Measurements from ENCODE around the gene SLAMF1. TPM values are rescaled to one million over a fixed set of nuclear protein-coding genes. Genes with fewer than 3 reads are reported as not detected.

The SLAMF1 gene
- total RNA-seq, 1 donor, result not detected

GRCh38 chr1:160633330-160633903, 13.4 kb downstream of the SLAMF1 start:
- H3K4me3 ChIP-seq (ENCODE audit: insufficient read depth, low read length), result no peak overlapping the region
- no peak overlapping the region for H3K27ac ChIP-seq (ENCODE audit: low read depth, low read length)
- H4K20me1 ChIP-seq (ENCODE audit: insufficient read depth, low read length), result no peaks in the 10 kb centered on the region
- peak; percentile 32 for DNase-seq (ENCODE audit: insufficient read length, low spot score, missing footprints)
- TF ChIP-seq, protein P1, sequence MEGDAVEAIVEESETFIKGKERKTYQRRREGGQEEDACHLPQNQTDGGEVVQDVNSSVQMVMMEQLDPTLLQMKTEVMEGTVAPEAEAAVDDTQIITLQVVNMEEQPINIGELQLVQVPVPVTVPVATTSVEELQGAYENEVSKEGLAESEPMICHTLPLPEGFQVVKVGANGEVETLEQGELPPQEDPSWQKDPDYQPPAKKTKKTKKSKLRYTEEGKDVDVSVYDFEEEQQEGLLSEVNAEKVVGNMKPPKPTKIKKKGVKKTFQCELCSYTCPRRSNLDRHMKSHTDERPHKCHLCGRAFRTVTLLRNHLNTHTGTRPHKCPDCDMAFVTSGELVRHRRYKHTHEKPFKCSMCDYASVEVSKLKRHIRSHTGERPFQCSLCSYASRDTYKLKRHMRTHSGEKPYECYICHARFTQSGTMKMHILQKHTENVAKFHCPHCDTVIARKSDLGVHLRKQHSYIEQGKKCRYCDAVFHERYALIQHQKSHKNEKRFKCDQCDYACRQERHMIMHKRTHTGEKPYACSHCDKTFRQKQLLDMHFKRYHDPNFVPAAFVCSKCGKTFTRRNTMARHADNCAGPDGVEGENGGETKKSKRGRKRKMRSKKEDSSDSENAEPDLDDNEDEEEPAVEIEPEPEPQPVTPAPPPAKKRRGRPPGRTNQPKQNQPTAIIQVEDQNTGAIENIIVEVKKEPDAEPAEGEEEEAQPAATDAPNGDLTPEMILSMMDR (IDR thresholded peaks at IDR 0.05; ENCODE audit: extremely low read depth, low read depth, low read length), result no peak
- no peak overlapping the region for H3K4me2 ChIP-seq (ENCODE audit: insufficient read depth, low read length)
- H3K27me3 ChIP-seq (ENCODE audit: insufficient read depth, low read length), result no peaks in the 10 kb centered on the region
- H3K9me3 ChIP-seq (ENCODE audit: low read depth, low read length), result no peaks in the 10 kb centered on the region
- no peaks in the 10 kb centered on the region for H3K4me1 ChIP-seq (ENCODE audit: insufficient read depth, low read length)
- H3K79me2 ChIP-seq (ENCODE audit: insufficient read depth, low read length), result no peaks in the 10 kb centered on the region
- no peaks in the 10 kb centered on the region for H3K36me3 ChIP-seq (ENCODE audit: insufficient read depth, low read length)
- no peak overlapping the region for H2AFZ ChIP-seq (ENCODE audit: low read length)

DNA sequence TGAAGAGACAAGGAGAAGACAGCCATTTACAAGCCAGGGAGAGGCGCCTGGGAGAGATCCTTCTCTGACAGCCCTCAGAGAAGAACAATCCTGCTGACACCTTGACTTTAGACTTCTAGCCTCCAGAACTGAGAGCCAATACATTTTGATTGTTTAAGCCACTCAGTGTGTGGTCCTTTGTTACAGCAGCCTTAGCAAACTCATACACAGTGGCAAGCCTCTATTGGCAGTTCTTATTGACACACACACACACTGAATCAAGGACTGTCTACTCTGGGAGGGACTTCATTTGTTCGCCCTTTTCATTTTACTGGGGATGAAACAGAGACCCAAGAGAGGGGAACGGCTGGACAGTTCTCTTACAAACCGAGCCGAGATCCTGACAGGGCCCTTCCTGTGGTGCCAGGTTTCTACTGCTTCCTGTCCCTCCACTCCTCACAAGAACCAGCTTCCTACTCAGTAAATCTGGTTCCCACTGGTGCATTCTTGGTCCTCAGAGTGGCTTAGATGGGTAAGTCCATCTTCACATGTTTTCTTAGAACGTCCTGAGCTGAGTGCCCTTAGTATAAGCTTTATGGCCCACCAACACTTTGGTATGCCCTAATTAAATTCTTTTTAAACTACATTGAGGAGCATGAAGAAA, 14.7 kb downstream of the SLAMF1 start:
- no peak overlapping the region for H3K4me3 ChIP-seq (ENCODE audit: insufficient read depth, low read length)
- H4K20me1 ChIP-seq (ENCODE audit: insufficient read depth, low read length), result no peaks in the 10 kb centered on the region
- no peak overlapping the region for H2AFZ ChIP-seq (ENCODE audit: low read length)
- H3K27me3 ChIP-seq (ENCODE audit: insufficient read depth, low read length), result no peaks in the 10 kb centered on the region
- H3K4me2 ChIP-seq (ENCODE audit: insufficient read depth, low read length), result no peak overlapping the region
- no peaks in the 10 kb centered on the region for H3K36me3 ChIP-seq (ENCODE audit: insufficient read depth, low read length)
- H3K27ac ChIP-seq (ENCODE audit: low read depth, low read length), result no peak overlapping the region
- no peaks in the 10 kb centered on the region for H3K9me3 ChIP-seq (ENCODE audit: low read depth, low read length)
- no peaks in the 10 kb centered on the region for H3K4me1 ChIP-seq (ENCODE audit: insufficient read depth, low read length)
- H3K79me2 ChIP-seq (ENCODE audit: insufficient read depth, low read length), result no peaks in the 10 kb centered on the region
- no peak for DNase-seq (ENCODE audit: insufficient read length, low spot score, missing footprints)
- TF ChIP-seq, protein P1 (IDR thresholded peaks at IDR 0.05; ENCODE audit: extremely low read depth, low read depth, low read length), result no peak

- H3K36me3 ChIP-seq (ENCODE audit: insufficient read depth, low read length), result no peaks in the 10 kb centered on the region
- H3K27me3 ChIP-seq (ENCODE audit: insufficient read depth, low read length), result no peaks in the 10 kb centered on the region
- H3K4me1 ChIP-seq (ENCODE audit: insufficient read depth, low read length), result no peaks in the 10 kb centered on the region
- TF ChIP-seq, protein P1 (IDR thresholded peaks at IDR 0.05; ENCODE audit: extremely low read depth, low read depth, low read length), result no peak
- no peak overlapping the region for H3K27ac ChIP-seq (ENCODE audit: low read depth, low read length)
- H4K20me1 ChIP-seq (ENCODE audit: insufficient read depth, low read length), result no peaks in the 10 kb centered on the region
- H3K4me2 ChIP-seq (ENCODE audit: insufficient read depth, low read length), result no peak overlapping the region
- H3K79me2 ChIP-seq (ENCODE audit: insufficient read depth, low read length), result no peaks in the 10 kb centered on the region
- no peak overlapping the region for H2AFZ ChIP-seq (ENCODE audit: low read length)
- DNase-seq (ENCODE audit: insufficient read length, low spot score, missing footprints), result no peak
- no peaks in the 10 kb centered on the region for H3K9me3 ChIP-seq (ENCODE audit: low read depth, low read length)
- no peak overlapping the region for H3K4me3 ChIP-seq (ENCODE audit: insufficient read depth, low read length)
These were observed 16.1 kb downstream of the SLAMF1 start for GRCh38 chr1:160630523-160631451.

Measured in osteoblast (primary cell).